Neural progenitor cell (in vitro differentiated cells): Measurements from ENCODE around the gene NKX6-1. TPM values are rescaled to one million over a fixed set of nuclear protein-coding genes. Genes with fewer than 3 reads are reported as not detected.

Experiments used
- DNase-seq: peaks from one replicate; pipeline ENCODE4 v3.0.0-alpha.2; 2016; ENCODE audit warnings: low spot score
- H2AFZ ChIP-seq: fragments of 200-600 bp; sonication (generic); replicated peaks from 2 replicates; pipeline ENCODE4 v1.6.1; 2016; ENCODE audit warnings: antibody characterized with exemption
- H3F3A ChIP-seq: fragments of 200-600 bp; sonication (generic); 2 replicates; pipeline ENCODE4 v1.6.1; 2016; ENCODE audit warnings: antibody characterized with exemption, low read depth
- H3K27ac ChIP-seq: fragments of 200-600 bp; sonication (generic); 2 replicates; pipeline ENCODE4 v1.5.1; 2016; ENCODE audit warnings: mild to moderate bottlenecking
- H3K27me3 ChIP-seq: fragments of 200-600 bp; sonication (generic); 2 replicates; pipeline ENCODE4 v1.6.1; 2016; ENCODE audit warnings: mild to moderate bottlenecking, moderate library complexity
- H3K36me3 ChIP-seq: fragments of 200-600 bp; sonication (generic); 2 replicates; pipeline ENCODE4 v1.5.1; 2016
- H3K4me1 ChIP-seq: fragments of 200-600 bp; sonication (generic); 2 replicates; pipeline ENCODE4 v1.6.1; 2016; ENCODE audit warnings: mixed run types
- H3K4me2 ChIP-seq: fragments of 200-600 bp; sonication (generic); 2 replicates; pipeline ENCODE4 v1.6.1; 2016
- H3K4me3 ChIP-seq: fragments of 200-600 bp; sonication (generic); 2 replicates; pipeline ENCODE4 v1.5.1; 2016
- H3K79me2 ChIP-seq: fragments of 200-600 bp; sonication (generic); 2 replicates; pipeline ENCODE4 v1.6.1; 2016; ENCODE audit warnings: low read depth
- H3K9ac ChIP-seq: fragments of 200-600 bp; sonication (generic); 2 replicates; pipeline ENCODE4 v1.6.1; 2016
- H3K9me3 ChIP-seq: fragments of 200-600 bp; sonication (generic); 2 replicates; pipeline ENCODE4 v1.5.1; 2016; ENCODE audit warnings: low read depth
- H4K20me1 ChIP-seq: fragments of 200-600 bp; sonication (generic); 2 replicates; pipeline ENCODE4 v1.6.1; 2016; ENCODE audit warnings: low read depth
- H3K27ac Mint-ChIP-seq: 3 replicates; pipeline ENCODE4 v1.8.0; 2021; ENCODE audit warnings: mixed read lengths
- H3K27me3 Mint-ChIP-seq: 2 replicates; pipeline ENCODE4 v1.8.0; 2022; ENCODE audit warnings: low read depth, mild to moderate bottlenecking, inconsistent platforms, moderate library complexity, mixed read lengths; ENCODE audit not compliant: insufficient read depth
- H3K36me3 Mint-ChIP-seq: 3 replicates; pipeline ENCODE4 v1.8.0; 2021; ENCODE audit warnings: mixed read lengths
- H3K4me1 Mint-ChIP-seq: 3 replicates; pipeline ENCODE4 v1.8.0; 2021; ENCODE audit warnings: mixed read lengths
- H3K4me3 Mint-ChIP-seq: 3 replicates; pipeline ENCODE4 v1.8.0; 2021; ENCODE audit warnings: mild to moderate bottlenecking, moderate library complexity, mixed read lengths
- H3K9me3 Mint-ChIP-seq: 3 replicates; pipeline ENCODE4 v1.8.0; 2020; ENCODE audit warnings: mixed read lengths
- EZH2 ChIP-seq: fragments of 200-600 bp; sonication (generic); IDR thresholded peaks from 2 replicates; pipeline ENCODE4 v1.6.1; 2017; ENCODE audit warnings: antibody characterized with exemption, mild to moderate bottlenecking, moderate library complexity
- EZH2phosphoT487 ChIP-seq: fragments of 200-600 bp; sonication (generic); IDR thresholded peaks from 2 replicates; pipeline ENCODE4 v1.6.1; 2017; ENCODE audit warnings: antibody characterized with exemption
- total RNA-seq: library from RNA; depleted of rRNA; stranded (reverse); fragments of >200 nt; gene quantifications from 2 replicates; pipeline ENCODE4 v1.2.3, GENCODE V29; 2015; ENCODE audit warnings: low replicate concordance
- TF ChIP-seq, protein P1 (sequence below): fragments of 200-600 bp; sonication (generic); IDR thresholded peaks from 2 replicates; pipeline ENCODE4 v1.5.1; 2017; ENCODE audit warnings: antibody characterized with exemption, mild to moderate bottlenecking

The NKX6-1 gene
- total RNA-seq, 1 donor from 2014 or later = 0.79 TPM

DNA sequence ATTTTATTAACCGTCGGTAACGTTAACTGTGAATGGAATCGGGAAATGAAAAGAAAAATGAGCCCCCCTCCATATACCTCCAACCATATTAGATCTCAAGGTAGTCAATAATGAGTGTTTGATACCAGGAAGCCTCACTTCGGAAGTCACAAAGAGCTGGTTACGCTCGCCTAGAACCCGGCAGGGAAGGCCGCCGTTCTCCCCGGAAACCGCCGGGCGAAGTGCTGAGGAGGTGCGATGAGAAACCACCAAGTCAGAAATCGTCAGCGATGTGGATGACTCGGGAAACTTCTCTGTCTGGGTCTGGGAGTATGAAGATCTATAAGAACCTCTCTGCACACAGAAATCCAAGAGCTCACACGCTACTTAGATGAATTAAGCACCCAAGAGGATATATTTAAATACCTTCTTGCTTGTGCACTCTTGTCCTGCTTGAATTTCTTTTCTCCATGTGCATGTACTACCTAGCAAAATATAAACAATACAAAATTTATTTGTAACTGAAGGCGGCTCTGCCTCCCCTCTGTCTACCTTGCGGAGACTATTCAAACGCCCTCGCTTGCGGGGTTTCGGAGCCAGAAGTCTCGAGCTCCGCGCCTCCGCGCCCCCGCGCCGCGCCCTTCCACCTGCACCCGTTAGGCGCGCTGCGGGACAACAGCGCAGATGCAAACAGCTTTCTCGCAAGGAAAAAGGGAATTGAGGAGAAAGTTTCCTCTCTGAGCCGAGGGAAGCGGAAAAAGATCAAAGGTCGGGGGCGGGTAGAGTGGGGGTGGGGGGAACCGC, 17.8 kb downstream of the NKX6-1 start:
- Mint-ChIP-seq H3K9me3 (peaks cover 5% of the 10 kb centered on the region), H3K4me1 (peaks cover 16% of the 10 kb centered on the region), H3K4me3 (peak overlapping the region; percentile 76), H3K36me3 (peaks cover 1% of the 10 kb centered on the region), H3K27ac (no peak overlapping the region), H3K27me3 (peaks cover 45% of the 10 kb centered on the region)
- no peak overlapping the region for H2AFZ ChIP-seq
- TF ChIP-seq EZH2phosphoT487 (peak; percentile 87), EZH2 (peak; percentile 94)
- TF ChIP-seq, protein P1, sequence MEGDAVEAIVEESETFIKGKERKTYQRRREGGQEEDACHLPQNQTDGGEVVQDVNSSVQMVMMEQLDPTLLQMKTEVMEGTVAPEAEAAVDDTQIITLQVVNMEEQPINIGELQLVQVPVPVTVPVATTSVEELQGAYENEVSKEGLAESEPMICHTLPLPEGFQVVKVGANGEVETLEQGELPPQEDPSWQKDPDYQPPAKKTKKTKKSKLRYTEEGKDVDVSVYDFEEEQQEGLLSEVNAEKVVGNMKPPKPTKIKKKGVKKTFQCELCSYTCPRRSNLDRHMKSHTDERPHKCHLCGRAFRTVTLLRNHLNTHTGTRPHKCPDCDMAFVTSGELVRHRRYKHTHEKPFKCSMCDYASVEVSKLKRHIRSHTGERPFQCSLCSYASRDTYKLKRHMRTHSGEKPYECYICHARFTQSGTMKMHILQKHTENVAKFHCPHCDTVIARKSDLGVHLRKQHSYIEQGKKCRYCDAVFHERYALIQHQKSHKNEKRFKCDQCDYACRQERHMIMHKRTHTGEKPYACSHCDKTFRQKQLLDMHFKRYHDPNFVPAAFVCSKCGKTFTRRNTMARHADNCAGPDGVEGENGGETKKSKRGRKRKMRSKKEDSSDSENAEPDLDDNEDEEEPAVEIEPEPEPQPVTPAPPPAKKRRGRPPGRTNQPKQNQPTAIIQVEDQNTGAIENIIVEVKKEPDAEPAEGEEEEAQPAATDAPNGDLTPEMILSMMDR = no peak
- peak overlapping the region; percentile 17 for H3K4me3 ChIP-seq
- peaks cover 100% of the 10 kb centered on the region for H3K27me3 ChIP-seq
- peak overlapping the region; percentile 66 for H3K4me2 ChIP-seq
- peaks cover 19% of the 10 kb centered on the region for H3F3A ChIP-seq
- H3K4me1 ChIP-seq = peaks cover 10% of the 10 kb centered on the region
- DNase-seq = peak; percentile 63
- no peaks in the 10 kb centered on the region for H3K79me2 ChIP-seq
- H3K27ac ChIP-seq = no peak overlapping the region
- peaks cover 22% of the 10 kb centered on the region for H4K20me1 ChIP-seq
- no peaks in the 10 kb centered on the region for H3K36me3 ChIP-seq
- no peak overlapping the region for H3K9ac ChIP-seq
- no peaks in the 10 kb centered on the region for H3K9me3 ChIP-seq

DNA sequence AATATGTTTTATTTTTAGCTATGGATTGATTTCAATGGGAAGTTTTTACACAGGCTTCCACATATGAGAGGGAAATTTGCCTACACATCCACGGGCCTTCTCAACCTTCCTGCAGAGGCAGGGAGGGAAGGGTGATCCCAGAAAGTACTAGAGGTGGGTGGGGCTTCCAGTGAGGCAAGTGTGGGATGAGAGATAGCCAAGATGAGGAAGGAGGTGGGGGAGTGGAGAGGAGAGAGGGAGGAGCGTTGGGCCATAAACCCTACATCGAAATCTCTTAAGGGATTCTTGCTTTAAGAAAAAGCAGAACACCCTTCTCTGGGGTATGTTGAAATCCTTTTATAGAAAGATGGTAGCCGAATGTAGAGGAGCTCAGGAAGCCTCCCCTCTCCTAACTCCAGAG, 19.0 kb downstream of the NKX6-1 start:
- Mint-ChIP-seq H3K27me3 (peaks cover 46% of the 10 kb centered on the region), H3K9me3 (peaks cover 5% of the 10 kb centered on the region), H3K4me1 (peaks cover 16% of the 10 kb centered on the region), H3K36me3 (peaks cover 1% of the 10 kb centered on the region), H3K4me3 (no peak overlapping the region), H3K27ac (no peak overlapping the region)
- Histone ChIP-seq H3K79me2 (no peaks in the 10 kb centered on the region), H3K4me1 (peaks cover 10% of the 10 kb centered on the region), H3F3A (peaks cover 19% of the 10 kb centered on the region), H3K9ac (no peak overlapping the region), H3K4me3 (no peak overlapping the region), H2AFZ (no peak overlapping the region), H3K36me3 (no peaks in the 10 kb centered on the region), H4K20me1 (peaks cover 22% of the 10 kb centered on the region), H3K27ac (no peak overlapping the region), H3K9me3 (no peaks in the 10 kb centered on the region), H3K4me2 (peak overlapping the region; percentile 8), H3K27me3 (peaks cover 96% of the 10 kb centered on the region)
- TF ChIP-seq, protein P1 = no peak
- no peak for TF ChIP-seq EZH2
- no peak for TF ChIP-seq EZH2phosphoT487
- DNase-seq = no peak

DNA sequence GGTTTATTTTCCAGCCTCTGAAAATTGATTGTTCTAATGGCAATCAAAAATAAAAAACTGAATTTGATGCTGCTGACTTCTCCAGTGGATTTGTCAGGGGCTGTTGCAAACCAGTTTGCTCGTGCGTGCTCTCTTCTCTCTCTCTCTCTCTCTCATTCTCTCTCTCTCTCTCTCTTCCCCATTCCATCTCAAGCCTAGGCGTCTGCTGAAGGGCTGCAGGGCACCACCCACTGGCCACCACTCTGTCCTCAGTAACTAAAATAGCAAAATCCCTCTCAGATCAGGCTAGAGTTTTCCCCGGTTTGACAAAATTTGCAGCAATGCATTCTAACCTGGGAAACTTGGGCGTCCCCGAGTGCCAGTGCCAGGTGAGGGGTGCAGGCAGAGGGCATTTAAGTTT, 19.4 kb downstream of the NKX6-1 start:
- DNase-seq = peak; percentile 59
- Histone ChIP-seq H3K79me2 (no peaks in the 10 kb centered on the region), H3K4me3 (no peak overlapping the region), H3K4me2 (peak overlapping the region; percentile 8), H3F3A (peaks cover 19% of the 10 kb centered on the region), H4K20me1 (peaks cover 22% of the 10 kb centered on the region), H3K27me3 (peaks cover 91% of the 10 kb centered on the region), H2AFZ (no peak overlapping the region), H3K9ac (no peak overlapping the region), H3K36me3 (no peaks in the 10 kb centered on the region), H3K27ac (no peak overlapping the region), H3K4me1 (peaks cover 10% of the 10 kb centered on the region), H3K9me3 (no peaks in the 10 kb centered on the region)
- H3K9me3 Mint-ChIP-seq = peaks cover 5% of the 10 kb centered on the region
- peaks cover 1% of the 10 kb centered on the region for H3K36me3 Mint-ChIP-seq
- no peak overlapping the region for H3K4me3 Mint-ChIP-seq
- no peak for TF ChIP-seq EZH2phosphoT487
- TF ChIP-seq, protein P1 = peak; percentile 40
- H3K27ac Mint-ChIP-seq = no peak overlapping the region
- peaks cover 45% of the 10 kb centered on the region for H3K27me3 Mint-ChIP-seq
- H3K4me1 Mint-ChIP-seq = peaks cover 16% of the 10 kb centered on the region
